Panc1 (cell line): Measurements from ENCODE around the gene CIP2A. TPM values are rescaled to one million over a fixed set of nuclear protein-coding genes. Genes with fewer than 3 reads are reported as not detected.

ENCODE experiments used
- ATAC-seq: fragments of 200-7000 bp; cut with Tn5 transposase; 2 replicates; pipeline ENCODE4 v1.9.1; 2020; ENCODE audit warnings: mild to moderate bottlenecking, moderate library complexity
- BruUV-seq: library from RNA; stranded (reverse); fragments of 400-500 nt; replicated peaks from 2 replicates; lab custom pipeline; 2021; lab: Mats Ljungman, UMichigan
- CTCF ChIA-PET: fragments of 300-600 bp; sonication (Branson Sonifier 250); formaldehyde crosslinking; loops from one replicate; lab custom pipeline; 2022; ENCODE audit warnings: antibody characterized with exemption; lab: Charles Lee
- POLR2A ChIA-PET: fragments of 300-600 bp; sonication (Branson Sonifier 250); formaldehyde crosslinking; loops from one replicate; lab custom pipeline; 2022; ENCODE audit warnings: antibody characterized with exemption; lab: Charles Lee
- DNase-seq: peaks from one replicate; pipeline ENCODE4 v3.0.0-alpha.2; 2010; ENCODE audit warnings: low read depth, low spot score
- H3K27ac ChIP-seq: 2 replicates; pipeline ENCODE4 v1.5.1; 2011; ENCODE audit warnings: mild to moderate bottlenecking, low read length, inconsistent platforms
- H3K27me3 ChIP-seq: fragments of 200-500 bp; sonication (Bioruptor generic); 2 replicates; pipeline ENCODE4 v1.6.0; 2014; ENCODE audit warnings: low read length, inconsistent platforms; ENCODE audit not compliant: control insufficient read depth, insufficient read depth
- H3K36me3 ChIP-seq: fragments of 200-500 bp; sonication (Bioruptor generic); 2 replicates; pipeline ENCODE4 v1.5.1; 2014; ENCODE audit warnings: inconsistent platforms, mild to moderate bottlenecking, low read length, moderate library complexity; ENCODE audit not compliant: control insufficient read depth, insufficient read depth
- H3K4me1 ChIP-seq: 2 replicates; pipeline ENCODE4 v1.5.1; 2011; ENCODE audit warnings: inconsistent platforms, mild to moderate bottlenecking, low read length, moderate library complexity; ENCODE audit not compliant: control insufficient read depth, insufficient read depth
- H3K4me3 ChIP-seq, 2 experiments: 2 replicates each; pipeline ENCODE4 v1.5.1; 2011 to 2012; ENCODE audit warnings: low read depth in 2 of 2, low read length in 2 of 2, mild to moderate bottlenecking in 2 of 2, inconsistent platforms in 1 of 2, moderate library complexity in 1 of 2
- H3K9me3 ChIP-seq: fragments of 200-500 bp; sonication (Bioruptor generic); 2 replicates; pipeline ENCODE4 v1.5.1; 2014; ENCODE audit warnings: low read depth, mild to moderate bottlenecking, inconsistent platforms, low read length, moderate library complexity; ENCODE audit not compliant: control insufficient read depth, insufficient read depth
- POLR2AphosphoS5 ChIP-seq: IDR thresholded peaks from 2 replicates; pipeline ENCODE4 v1.6.1; 2012; ENCODE audit warnings: mild to moderate bottlenecking, low read depth, low read length, moderate library complexity
- SIN3A ChIP-seq: IDR thresholded peaks from 2 replicates; pipeline ENCODE4 v1.6.1; 2012; ENCODE audit warnings: low read depth, mild to moderate bottlenecking, low read length, moderate library complexity, borderline replicate concordance; ENCODE audit not compliant: insufficient read depth
- TCF7L2 ChIP-seq: IDR thresholded peaks from 2 replicates; pipeline ENCODE4 v1.6.1; 2011; ENCODE audit warnings: mild to moderate bottlenecking, low read depth, low read length, inconsistent platforms
- in situ Hi-C: cut with HindIII; loops from 2 replicates; pipeline ENCODE4 v1.10.0; 2016; ENCODE audit warnings: low sequenced_read_pairs, low pct_unique_long_range_greater_than_20kb
- intact Hi-C: fragments of 100-400 bp; cut with micrococcal nuclease; formaldehyde crosslinking; loops from one replicate; pipeline ENCODE4 v1.10.0; 2022; ENCODE audit not compliant: unreplicated experiment
- total RNA-seq: library from RNA; stranded (reverse); gene quantifications from one replicate; pipeline ENCODE4 v1.2.1, GENCODE V29; 2021; ENCODE audit not compliant: unreplicated experiment
- TF ChIP-seq, protein P1 (sequence below), 2 experiments: IDR thresholded peaks; 2 replicates each; pipeline ENCODE4 v1.6.1; 2011 to 2012; ENCODE audit warnings: low read depth in 2 of 2, control low read depth in 1 of 2, low read length in 1 of 2, mild to moderate bottlenecking in 1 of 2, moderate library complexity in 1 of 2; ENCODE audit not compliant: insufficient read depth in 1 of 2
- TF ChIP-seq, protein P2 (sequence below): fragments of 450-650 bp; IDR thresholded peaks from 2 replicates; pipeline ENCODE4 v1.5.1; 2017; ENCODE audit warnings: mild to moderate bottlenecking

Gene CIP2A
- total RNA-seq, 1 experiment from 2014 or later = 52.0 TPM

DNA sequence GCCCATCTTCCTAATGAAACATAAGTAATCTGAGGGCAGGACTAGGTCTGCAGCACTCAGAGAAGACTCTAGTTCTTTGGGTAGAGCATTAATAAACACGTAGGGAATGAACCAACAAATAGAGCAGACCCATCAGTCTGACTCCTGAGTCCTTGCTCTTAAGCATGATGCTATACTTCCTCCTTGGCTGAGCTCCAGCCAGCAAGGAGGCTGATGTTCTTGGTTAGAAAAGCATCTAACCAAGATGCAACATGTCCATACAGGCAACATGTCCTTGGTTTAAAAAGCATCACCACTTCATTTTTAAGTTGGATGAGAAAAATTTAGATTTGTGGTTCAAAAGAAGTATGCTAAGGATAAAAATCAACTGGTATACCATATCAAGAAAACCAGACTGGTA, 70.3 kb downstream of the CIP2A start:
- no TSS peak for BruUV-seq
- H3K36me3 ChIP-seq = no peaks in the 10 kb centered on the region
- in situ Hi-C loops (no loop called here), intact Hi-C loops (no loop called here)
- peaks cover 16% of the 10 kb centered on the region; the same call in 1 of the 2 replicates for H3K27me3 ChIP-seq
- no peak for ATAC-seq
- ChIA-PET POLR2A (no interaction called here), CTCF (no interaction called here)
- TF ChIP-seq, protein P1, sequence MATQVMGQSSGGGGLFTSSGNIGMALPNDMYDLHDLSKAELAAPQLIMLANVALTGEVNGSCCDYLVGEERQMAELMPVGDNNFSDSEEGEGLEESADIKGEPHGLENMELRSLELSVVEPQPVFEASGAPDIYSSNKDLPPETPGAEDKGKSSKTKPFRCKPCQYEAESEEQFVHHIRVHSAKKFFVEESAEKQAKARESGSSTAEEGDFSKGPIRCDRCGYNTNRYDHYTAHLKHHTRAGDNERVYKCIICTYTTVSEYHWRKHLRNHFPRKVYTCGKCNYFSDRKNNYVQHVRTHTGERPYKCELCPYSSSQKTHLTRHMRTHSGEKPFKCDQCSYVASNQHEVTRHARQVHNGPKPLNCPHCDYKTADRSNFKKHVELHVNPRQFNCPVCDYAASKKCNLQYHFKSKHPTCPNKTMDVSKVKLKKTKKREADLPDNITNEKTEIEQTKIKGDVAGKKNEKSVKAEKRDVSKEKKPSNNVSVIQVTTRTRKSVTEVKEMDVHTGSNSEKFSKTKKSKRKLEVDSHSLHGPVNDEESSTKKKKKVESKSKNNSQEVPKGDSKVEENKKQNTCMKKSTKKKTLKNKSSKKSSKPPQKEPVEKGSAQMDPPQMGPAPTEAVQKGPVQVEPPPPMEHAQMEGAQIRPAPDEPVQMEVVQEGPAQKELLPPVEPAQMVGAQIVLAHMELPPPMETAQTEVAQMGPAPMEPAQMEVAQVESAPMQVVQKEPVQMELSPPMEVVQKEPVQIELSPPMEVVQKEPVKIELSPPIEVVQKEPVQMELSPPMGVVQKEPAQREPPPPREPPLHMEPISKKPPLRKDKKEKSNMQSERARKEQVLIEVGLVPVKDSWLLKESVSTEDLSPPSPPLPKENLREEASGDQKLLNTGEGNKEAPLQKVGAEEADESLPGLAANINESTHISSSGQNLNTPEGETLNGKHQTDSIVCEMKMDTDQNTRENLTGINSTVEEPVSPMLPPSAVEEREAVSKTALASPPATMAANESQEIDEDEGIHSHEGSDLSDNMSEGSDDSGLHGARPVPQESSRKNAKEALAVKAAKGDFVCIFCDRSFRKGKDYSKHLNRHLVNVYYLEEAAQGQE (IDR thresholded peaks at IDR 0.05; ENCODE audit: insufficient read depth in 1 of 2, low read depth in 2 of 2, low read length in 1 of 2) = no peak
- TF ChIP-seq, protein P2, sequence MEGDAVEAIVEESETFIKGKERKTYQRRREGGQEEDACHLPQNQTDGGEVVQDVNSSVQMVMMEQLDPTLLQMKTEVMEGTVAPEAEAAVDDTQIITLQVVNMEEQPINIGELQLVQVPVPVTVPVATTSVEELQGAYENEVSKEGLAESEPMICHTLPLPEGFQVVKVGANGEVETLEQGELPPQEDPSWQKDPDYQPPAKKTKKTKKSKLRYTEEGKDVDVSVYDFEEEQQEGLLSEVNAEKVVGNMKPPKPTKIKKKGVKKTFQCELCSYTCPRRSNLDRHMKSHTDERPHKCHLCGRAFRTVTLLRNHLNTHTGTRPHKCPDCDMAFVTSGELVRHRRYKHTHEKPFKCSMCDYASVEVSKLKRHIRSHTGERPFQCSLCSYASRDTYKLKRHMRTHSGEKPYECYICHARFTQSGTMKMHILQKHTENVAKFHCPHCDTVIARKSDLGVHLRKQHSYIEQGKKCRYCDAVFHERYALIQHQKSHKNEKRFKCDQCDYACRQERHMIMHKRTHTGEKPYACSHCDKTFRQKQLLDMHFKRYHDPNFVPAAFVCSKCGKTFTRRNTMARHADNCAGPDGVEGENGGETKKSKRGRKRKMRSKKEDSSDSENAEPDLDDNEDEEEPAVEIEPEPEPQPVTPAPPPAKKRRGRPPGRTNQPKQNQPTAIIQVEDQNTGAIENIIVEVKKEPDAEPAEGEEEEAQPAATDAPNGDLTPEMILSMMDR = no peak
- TF ChIP-seq SIN3A = no peak
- TF ChIP-seq POLR2AphosphoS5 = no peak
- TF ChIP-seq TCF7L2 = no peak
- no peak for DNase-seq
- H3K27ac ChIP-seq = no peak overlapping the region
- no peak overlapping the region for H3K4me3 ChIP-seq
- no peaks in the 10 kb centered on the region for H3K9me3 ChIP-seq
- H3K4me1 ChIP-seq = no peaks in the 10 kb centered on the region

DNA sequence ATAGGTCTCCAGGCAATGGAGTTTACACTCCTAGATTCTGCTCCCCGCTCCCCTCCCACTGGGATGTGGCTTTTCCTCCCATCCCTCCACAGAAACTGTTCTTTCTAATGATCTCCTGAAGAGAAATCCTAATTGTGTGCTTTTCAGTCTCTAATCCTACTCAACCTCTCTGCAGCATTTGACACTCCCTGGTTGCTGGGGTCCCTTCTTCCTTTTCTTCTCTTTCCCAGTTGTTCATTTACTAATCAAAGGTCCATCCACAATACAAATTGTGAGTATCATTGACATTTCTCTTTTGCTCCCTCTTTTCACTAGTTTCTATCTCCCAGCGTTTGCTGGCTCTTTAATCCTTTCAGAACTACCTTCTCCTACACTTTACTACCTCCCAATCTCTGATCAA, 72.4 kb downstream of the CIP2A start:
- Histone ChIP-seq H3K27me3 (peaks cover 16% of the 10 kb centered on the region; the same call in 1 of the 2 replicates), H3K36me3 (no peaks in the 10 kb centered on the region), H3K9me3 (no peaks in the 10 kb centered on the region), H3K4me1 (no peaks in the 10 kb centered on the region), H3K27ac (no peak overlapping the region), H3K4me3 (no peak overlapping the region)
- TF ChIP-seq, protein P2 = no peak
- TF ChIP-seq SIN3A (no peak), TCF7L2 (no peak), POLR2AphosphoS5 (no peak)
- TF ChIP-seq, protein P1 (IDR thresholded peaks at IDR 0.05; ENCODE audit: insufficient read depth in 1 of 2, low read depth in 2 of 2, low read length in 1 of 2) = no peak
- DNase-seq (no peak), ATAC-seq (no peak)
- intact Hi-C loops (no loop called here), in situ Hi-C loops (no loop called here)
- BruUV-seq = no TSS peak
- ChIA-PET POLR2A (no interaction called here), CTCF (no interaction called here)
